K562 (cell line): ENCODE data around the gene OR10A7. TPM values are rescaled to one million over a fixed set of nuclear protein-coding genes. Genes with fewer than 3 reads are reported as not detected.

Experiments used
- ATAC-seq: fragments of 200-7000 bp; cut with Tn5 transposase; 3 replicates; pipeline ENCODE4 v1.9.1; 2020; ENCODE audit warnings: moderate library complexity
- Bru-seq: library from RNA; stranded (reverse); fragments of 400-500 nt; gene quantifications from one replicate; lab custom pipeline; 2021; lab: Mats Ljungman, UMichigan
- BruChase-seq, 2 experiments: library from RNA; stranded (reverse); fragments of 400-500 nt; gene quantifications; one replicate each; lab custom pipeline; 2021; lab: Mats Ljungman, UMichigan
- BruUV-seq: library from RNA; stranded (reverse); fragments of 400-500 nt; replicated peaks from 2 replicates; lab custom pipeline; 2021; lab: Mats Ljungman, UMichigan
- CTCF ChIA-PET: fragments of 300-600 bp; formaldehyde crosslinking; extraction: SDS; loops from one replicate; lab custom pipeline; 2021; ENCODE audit warnings: low intra/inter-chr PET ratio; lab: Yijun Ruan, JAX
- POLR2A ChIA-PET: fragments of 300-600, 350-650 bp; sonication (Branson Sonifier 250); formaldehyde crosslinking; extraction: SDS; loops from one replicate; lab custom pipeline; 2021; ENCODE audit warnings: antibody characterized with exemption, inconsistent platforms; lab: Yijun Ruan, JAX
- DNase-seq, 4 experiments: peaks; one replicate each; pipeline versions ENCODE4 v3.0.0 to v3.0.0-alpha.2; 2011 to 2018; ENCODE audit warnings: low spot score in 3 of 4, mixed read lengths in 3 of 4; ENCODE audit errors: extremely low read depth in 1 of 4
- FAIRE-seq: peaks from 2 replicates; lab custom pipeline; 2011; peaks lifted over from hg19 to GRCh38; lab: Jason Lieb, UNC
- H2AFZ ChIP-seq: 2 replicates; pipeline ENCODE4 v1.6.0; 2011; ENCODE audit warnings: low read depth, low read length, control low read depth, inconsistent platforms
- H3K27ac ChIP-seq: fragments of 200-600 bp; 3 replicates; pipeline ENCODE4 v1.8.0; 2011; ENCODE audit warnings: low read depth, mild to moderate bottlenecking, control low read depth, inconsistent platforms, low read length, moderate library complexity, mixed read lengths; ENCODE audit errors: extremely low read depth
- H3K27me3 ChIP-seq, 2 experiments: fragments of 300-600 bp in 1 of 2; 2 replicates in 1 of 2; 3 replicates in 1 of 2; pipeline versions ENCODE4 v1.6.0 to v1.8.0; 2011; ENCODE audit warnings: inconsistent platforms in 2 of 2, low read length in 2 of 2, mild to moderate bottlenecking in 1 of 2, mixed read lengths in 1 of 2, moderate library complexity in 1 of 2; ENCODE audit not compliant: control insufficient read depth in 2 of 2, insufficient read depth in 2 of 2
- H3K36me3 ChIP-seq: fragments of 300-600 bp; 3 replicates; pipeline ENCODE4 v1.8.0; 2011; ENCODE audit warnings: mild to moderate bottlenecking, low read length, inconsistent platforms; ENCODE audit not compliant: control insufficient read depth, insufficient read depth
- H3K4me1 ChIP-seq, 2 experiments: fragments of 200-600 bp in 1 of 2; replicated peaks in 1 of 2; 2 replicates in 1 of 2; 3 replicates in 1 of 2; pipeline versions ENCODE4 v1.5.1 to v1.8.0; 2011; ENCODE audit warnings: inconsistent platforms in 2 of 2, low read length in 2 of 2, mild to moderate bottlenecking in 1 of 2, mixed read lengths in 1 of 2, moderate library complexity in 1 of 2; ENCODE audit not compliant: control insufficient read depth in 2 of 2, insufficient read depth in 2 of 2
- H3K4me2 ChIP-seq: 2 replicates; pipeline ENCODE4 v1.6.1; 2011; ENCODE audit warnings: low read length, control low read depth, inconsistent platforms, mixed read lengths; ENCODE audit not compliant: insufficient read depth
- H3K4me3 ChIP-seq: fragments of 200-600 bp; sonication (generic), shearing (Covaris generic); 2 replicates; pipeline ENCODE4 v1.5.1; 2016; ENCODE audit warnings: control low read depth, inconsistent platforms
- H3K79me2 ChIP-seq: fragments of 200-600 bp; 3 replicates; pipeline ENCODE4 v1.8.0; 2011; ENCODE audit warnings: low read length, inconsistent platforms; ENCODE audit not compliant: control insufficient read depth, insufficient read depth
- H3K9ac ChIP-seq, 2 experiments: 2 replicates each; pipeline versions ENCODE4 v1.6.0 to v1.6.1; 2011; ENCODE audit warnings: low read depth in 2 of 2, low read length in 2 of 2, control low read depth in 1 of 2, inconsistent platforms in 1 of 2, mild to moderate bottlenecking in 1 of 2, mixed read lengths in 1 of 2; ENCODE audit not compliant: insufficient read depth in 1 of 2
- H3K9me1 ChIP-seq: one replicate; pipeline ENCODE4 v1.6.0; 2011; ENCODE audit warnings: inconsistent platforms, mild to moderate bottlenecking, low read length, moderate library complexity; ENCODE audit not compliant: control insufficient read depth, insufficient read depth
- H3K9me3 ChIP-seq: replicated peaks from 2 replicates; pipeline ENCODE4 v1.5.1; 2011; ENCODE audit warnings: low read depth, low read length, inconsistent platforms; ENCODE audit not compliant: control insufficient read depth, insufficient read depth
- H4K20me1 ChIP-seq: replicated peaks from 2 replicates; pipeline ENCODE4 v1.6.1; 2011; ENCODE audit warnings: low read length, inconsistent platforms, mixed read lengths; ENCODE audit not compliant: control insufficient read depth, insufficient read depth
- CREB1 ChIP-seq, 2 experiments: sonication (generic) in 1 of 2; formaldehyde crosslinking in 1 of 2; IDR thresholded peaks; 2 replicates each; pipeline versions ENCODE4 v1.6.1 to v1.8.0; 2012 to 2022; ENCODE audit warnings: inconsistent platforms in 1 of 2, mild to moderate bottlenecking in 1 of 2, missing genetic modification reagents in 1 of 2, moderate library complexity in 1 of 2
- ELF2 ChIP-seq: fragments of 250-450 bp; sonication (Bioruptor Pico); IDR thresholded peaks from 2 replicates; pipeline ENCODE4 v1.5.0; 2021; ENCODE audit warnings: mild to moderate bottlenecking
- ETV1 ChIP-seq: fragments of 450-650 bp; conservative IDR thresholded peaks from 2 replicates; pipeline ENCODE4 v1.6.1; 2016; ENCODE audit warnings: missing genetic modification characterization, control low read depth, low read depth, missing compliant biosample characterization
- MYBL2 ChIP-seq, 2 experiments: fragments of 450-650 bp in 1 of 2; sonication (generic) in 1 of 2; formaldehyde crosslinking in 1 of 2; IDR thresholded peaks; 2 replicates each; pipeline versions ENCODE4 v1.6.1 to v1.8.1; 2017 to 2022; ENCODE audit warnings: borderline replicate concordance in 1 of 2, inconsistent platforms in 1 of 2, low read depth in 1 of 2, mild to moderate bottlenecking in 1 of 2, missing genetic modification reagents in 1 of 2, moderate library complexity in 1 of 2
- PRMT5 ChIP-seq: sonication (generic); formaldehyde crosslinking; IDR thresholded peaks from 2 replicates; pipeline ENCODE4 v1.5.0; 2020; ENCODE audit warnings: missing genetic modification reagents
- SMARCC2 ChIP-seq: fragments of 450-650 bp; IDR thresholded peaks from 2 replicates; pipeline ENCODE4 v1.6.1; 2017; ENCODE audit warnings: antibody characterized with exemption, moderate library complexity, mild to moderate bottlenecking, low read depth
- SRF ChIP-seq, 2 experiments: fragments of 250-450, 450-650 bp in 1 of 2; sonication (Bioruptor Pico) in 1 of 2; sonication (generic) in 1 of 2; formaldehyde crosslinking; IDR thresholded peaks; 2 replicates each; pipeline versions ENCODE4 v1.5.0 to v1.5.1; 2020 to 2022; ENCODE audit warnings: mild to moderate bottlenecking in 1 of 2, missing genetic modification reagents in 1 of 2
- USF1 ChIP-seq: sonication (generic); formaldehyde crosslinking; IDR thresholded peaks from 2 replicates; pipeline ENCODE4 v1.9.0; 2022; ENCODE audit warnings: mild to moderate bottlenecking, missing genetic modification reagents
- YBX1 ChIP-seq: fragments of 450-650 bp; IDR thresholded peaks from 2 replicates; pipeline ENCODE4 v1.7.1; 2016; ENCODE audit warnings: mild to moderate bottlenecking
- ZZZ3 ChIP-seq: fragments of 450-650 bp; IDR thresholded peaks from 2 replicates; pipeline ENCODE4 v1.6.1; 2016; ENCODE audit warnings: antibody characterized with exemption, mild to moderate bottlenecking, moderate library complexity
- WGBS: fragments of 100-300 bp; shearing (Covaris generic); methylation state at CpG from one replicate; pipeline ENCODE4 v1.1.6; 2016; ENCODE audit warnings: low coverage, mixed read lengths; ENCODE audit not compliant: insufficient coverage; ENCODE audit errors: missing lambda C conversion rate; 5-methylcytosine and 5-hydroxymethylcytosine counted together
- in situ Hi-C: fragments of 300-500 bp; cut with MboI; formaldehyde crosslinking; loops from 4 replicates; pipeline ENCODE4 v1.15.0; 2018; ENCODE audit warnings: inconsistent platforms, mixed read lengths
- intact Hi-C: fragments of 100-400 bp; cut with micrococcal nuclease; formaldehyde crosslinking; loops from 2 replicates; pipeline ENCODE4 v1.14.2; 2022
- long read RNA-seq, 3 experiments: library from polyadenylated mRNA in 2 of 3; library from RNA in 1 of 3; unstranded in 2 of 3; stranded (forward) in 1 of 3; transcript quantifications; one replicate each; pipeline ENCODE4 v2.0.0, GENCODE V29; 2019 to 2022
- polyA minus RNA-seq, 3 experiments: library from RNA; depleted of rRNA, polyadenylated mRNA; stranded (reverse); fragments of >200 nt; gene quantifications; 2 replicates each; pipeline ENCODE4 v1.2.3, GENCODE V29; 2011
- polyA plus RNA-seq, 8 experiments: library from polyadenylated mRNA; depleted of rRNA in 4 of 8; stranded (reverse) in 5 of 8; unstranded in 3 of 8; fragments of >200 nt; fragmentation: Nextera tagmentation in 2 of 8; fragmentation: Illumina TruSeq in 1 of 8; extraction: Ambion mirVana in 2 of 8; extraction: Trizol in 1 of 8; gene quantifications; 2 replicates each; pipeline versions ENCODE4 v1.2.1 to v1.2.3, GENCODE V29; 2011 to 2014; ENCODE audit warnings: inconsistent platforms in 1 of 8, missing spikeins in 1 of 8
- total RNA-seq, 7 experiments: library from RNA; depleted of rRNA in 6 of 7; stranded (reverse); fragments of >200 nt in 6 of 7; fragmentation: Illumina TruSeq in 2 of 7; extraction: Trizol in 2 of 7; gene quantifications; 2 replicates each; pipeline versions ENCODE4 v1.2.1 to v1.2.3, GENCODE V29; 2011 to 2021; ENCODE audit warnings: low replicate concordance in 1 of 7
- TF ChIP-seq, protein P1 (sequence below): fragments of 450-650 bp; IDR thresholded peaks from 2 replicates; pipeline ENCODE4 v1.6.1; 2016; ENCODE audit warnings: antibody characterized with exemption
- TF ChIP-seq, protein P2 (sequence below): fragments of 250-450 bp; sonication (Bioruptor Pico); IDR thresholded peaks from 2 replicates; pipeline ENCODE4 v1.8.0; 2022; ENCODE audit warnings: inconsistent platforms, mild to moderate bottlenecking, moderate library complexity, borderline replicate concordance

The OR10A7 gene, protein sequence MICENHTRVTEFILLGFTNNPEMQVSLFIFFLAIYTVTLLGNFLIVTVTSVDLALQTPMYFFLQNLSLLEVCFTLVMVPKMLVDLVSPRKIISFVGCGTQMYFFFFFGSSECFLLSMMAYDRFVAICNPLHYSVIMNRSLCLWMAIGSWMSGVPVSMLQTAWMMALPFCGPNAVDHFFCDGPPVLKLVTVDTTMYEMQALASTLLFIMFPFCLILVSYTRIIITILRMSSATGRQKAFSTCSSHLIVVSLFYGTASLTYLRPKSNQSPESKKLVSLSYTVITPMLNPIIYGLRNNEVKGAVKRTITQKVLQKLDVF
- total RNA-seq (2011; cell fraction: chromatin; rRNA removed; ENCODE audit: low replicate concordance): not detected in 2 replicates
- not detected in 2 replicates for total RNA-seq (2011; cell fraction: nucleolus; rRNA removed)
- total RNA-seq (2011; cell fraction: nucleoplasm; rRNA removed): not detected in 2 replicates
- total RNA-seq (2014; rRNA removed) (not detected in 2 replicates), total RNA-seq (2014; rRNA removed; fragmentation: Illumina TruSeq; extraction: Trizol) (not detected in 2 replicates), total RNA-seq (2015; rRNA removed; fragmentation: Illumina TruSeq; extraction: Trizol) (not detected in 2 replicates), total RNA-seq (2021) (not detected in 2 replicates), polyA plus RNA-seq (2011; rRNA removed) (not detected in 2 replicates), polyA plus RNA-seq (2014; fragmentation: Illumina TruSeq; extraction: Trizol) (not detected in 2 replicates), polyA plus RNA-seq (2014; fragmentation: Nextera tagmentation; extraction: Ambion mirVana) (not detected), polyA plus RNA-seq (2014; rRNA removed) (not detected in 2 replicates), polyA minus RNA-seq (2011; rRNA and poly(A)+ RNA removed) (not detected in 2 replicates), Bru-seq, nascent RNA (not detected), BruChase-seq, experiment 1, labeled RNA remaining after a 2-hour chase (not detected), BruChase-seq, experiment 2, labeled RNA remaining after a 6-hour chase (not detected)
- not detected in 2 replicates for polyA plus RNA-seq (2011; cell fraction: cytosol; rRNA removed)
- not detected in 2 replicates for polyA plus RNA-seq (2011; cell fraction: nucleus; rRNA removed)
- not detected in 2 replicates for polyA plus RNA-seq (2012)
- polyA minus RNA-seq (2011; cell fraction: cytosol; rRNA and poly(A)+ RNA removed): not detected in 2 replicates
- not detected in 2 replicates for polyA minus RNA-seq (2011; cell fraction: nucleus; rRNA and poly(A)+ RNA removed)
- long read RNA-seq, experiment 1: 0 reads
- long read RNA-seq, experiment 2: 0 reads
- long read RNA-seq, experiment 3: 0 reads

DNA sequence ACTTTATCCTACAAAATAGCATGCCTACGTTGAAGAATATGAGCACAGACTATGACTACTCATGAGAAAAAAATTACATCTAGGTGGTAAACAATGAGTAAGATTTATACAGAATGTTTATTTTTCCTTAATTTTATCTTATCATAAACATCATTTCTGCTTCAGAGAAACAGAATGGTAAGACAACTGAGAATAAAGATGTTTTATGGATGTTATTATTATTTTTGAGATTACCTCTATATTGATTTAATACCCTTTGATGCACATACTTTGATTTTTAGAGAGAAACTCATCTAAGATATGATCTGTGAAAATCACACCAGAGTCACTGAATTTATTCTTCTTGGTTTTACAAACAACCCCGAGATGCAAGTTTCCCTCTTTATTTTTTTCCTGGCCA is at the start of gene OR10A7:
Gene OR10A7, plus strand, starts transcription at position 301 of the 400 bp plus-strand sequence. Its CDS starts 0 bp downstream, at position 301.
- in situ Hi-C loops (no loop called here), intact Hi-C loops (loop anchor here (2.0 kb wide), 1 partner anchor 60 kb away; no protein-coding TSS in a partner anchor)
- BruUV-seq: no TSS peak
- WGBS: 0% methylated on average over 2 of the region's 2 CpGs
- H3K79me2 ChIP-seq: no peaks in the 10 kb centered on the region
- H3K9me1 ChIP-seq: no peaks in the 10 kb centered on the region
- no peaks in the 10 kb centered on the region for H3K27me3 ChIP-seq
- no peak within 1 kb of the TSS for H2AFZ ChIP-seq
- no peaks in the 10 kb centered on the region for H3K4me1 ChIP-seq
- no peak within 1 kb of the TSS for H3K27ac ChIP-seq
- no peaks in the 10 kb centered on the region for H4K20me1 ChIP-seq
- ATAC-seq (no peak), DNase-seq (no peak), FAIRE-seq (no peak)
- H3K9ac ChIP-seq: no peak within 1 kb of the TSS
- ChIA-PET CTCF (no interaction called here), POLR2A (no interaction called here)
- H3K36me3 ChIP-seq: no peaks in the 10 kb centered on the region
- H3K4me2 ChIP-seq: no peak within 1 kb of the TSS
- no peak within 1 kb of the TSS for H3K4me3 ChIP-seq
- no peaks in the 10 kb centered on the region for H3K9me3 ChIP-seq
- TF ChIP-seq SRF (CRISPR knock-in tag; IDR thresholded peaks at IDR 0.05) (no peak), YBX1 (no peak), MYBL2 (IDR thresholded peaks at IDR 0.05; ENCODE audit: low read depth) (no peak), MYBL2 (CRISPR knock-in tag; IDR thresholded peaks at IDR 0.05; ENCODE audit: borderline replicate concordance) (no peak), ETV1 (no peak), PRMT5 (CRISPR knock-in tag) (no peak), ELF2 (CRISPR knock-in tag) (no peak), SMARCC2 (no peak), ZZZ3 (no peak), CREB1 (IDR thresholded peaks at IDR 0.05) (no peak), CREB1 (CRISPR knock-in tag; IDR thresholded peaks at IDR 0.05) (no peak), USF1 (no peak)
- TF ChIP-seq, protein P1, sequence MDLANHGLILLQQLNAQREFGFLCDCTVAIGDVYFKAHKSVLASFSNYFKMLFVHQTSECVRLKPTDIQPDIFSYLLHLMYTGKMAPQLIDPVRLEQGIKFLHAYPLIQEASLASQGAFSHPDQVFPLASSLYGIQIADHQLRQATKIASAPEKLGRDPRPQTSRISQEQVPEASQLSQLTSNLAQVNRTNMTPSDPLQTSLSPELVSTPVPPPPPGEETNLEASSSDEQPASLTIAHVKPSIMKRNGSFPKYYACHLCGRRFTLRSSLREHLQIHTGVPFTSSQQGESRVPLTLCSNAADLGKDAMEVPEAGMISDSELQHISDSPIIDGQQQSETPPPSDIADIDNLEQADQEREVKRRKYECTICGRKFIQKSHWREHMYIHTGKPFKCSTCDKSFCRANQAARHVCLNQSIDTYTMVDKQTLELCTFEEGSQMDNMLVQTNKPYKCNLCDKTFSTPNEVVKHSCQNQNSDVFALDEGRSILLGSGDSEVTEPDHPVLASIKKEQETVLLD: no peak
- TF ChIP-seq, protein P2, sequence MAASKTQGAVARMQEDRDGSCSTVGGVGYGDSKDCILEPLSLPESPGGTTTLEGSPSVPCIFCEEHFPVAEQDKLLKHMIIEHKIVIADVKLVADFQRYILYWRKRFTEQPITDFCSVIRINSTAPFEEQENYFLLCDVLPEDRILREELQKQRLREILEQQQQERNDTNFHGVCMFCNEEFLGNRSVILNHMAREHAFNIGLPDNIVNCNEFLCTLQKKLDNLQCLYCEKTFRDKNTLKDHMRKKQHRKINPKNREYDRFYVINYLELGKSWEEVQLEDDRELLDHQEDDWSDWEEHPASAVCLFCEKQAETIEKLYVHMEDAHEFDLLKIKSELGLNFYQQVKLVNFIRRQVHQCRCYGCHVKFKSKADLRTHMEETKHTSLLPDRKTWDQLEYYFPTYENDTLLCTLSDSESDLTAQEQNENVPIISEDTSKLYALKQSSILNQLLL (CRISPR knock-in tag): no peak
